22Rv1 (cell line): ENCODE data around the gene SOX10.

Experiments used
- H3K27ac ChIP-seq: fragments of 450-650 bp; 2 replicates; pipeline ENCODE4 v1.5.1; 2017
- ZFX ChIP-seq: fragments of 450-650 bp; IDR thresholded peaks from 2 replicates; pipeline ENCODE4 v1.6.1; 2017; ENCODE audit warnings: antibody characterized with exemption, borderline replicate concordance
- TF ChIP-seq, protein P1 (sequence below): fragments of 450-650 bp; IDR thresholded peaks from 2 replicates; pipeline ENCODE4 v1.5.1; 2017; ENCODE audit warnings: mild to moderate bottlenecking

The SOX10 gene

GRCh38 chr22:37990862-37991261 is 6.5 kb upstream of the SOX10 start:
- no peak overlapping the region for H3K27ac ChIP-seq
- TF ChIP-seq ZFX: no peak
- TF ChIP-seq, protein P1, sequence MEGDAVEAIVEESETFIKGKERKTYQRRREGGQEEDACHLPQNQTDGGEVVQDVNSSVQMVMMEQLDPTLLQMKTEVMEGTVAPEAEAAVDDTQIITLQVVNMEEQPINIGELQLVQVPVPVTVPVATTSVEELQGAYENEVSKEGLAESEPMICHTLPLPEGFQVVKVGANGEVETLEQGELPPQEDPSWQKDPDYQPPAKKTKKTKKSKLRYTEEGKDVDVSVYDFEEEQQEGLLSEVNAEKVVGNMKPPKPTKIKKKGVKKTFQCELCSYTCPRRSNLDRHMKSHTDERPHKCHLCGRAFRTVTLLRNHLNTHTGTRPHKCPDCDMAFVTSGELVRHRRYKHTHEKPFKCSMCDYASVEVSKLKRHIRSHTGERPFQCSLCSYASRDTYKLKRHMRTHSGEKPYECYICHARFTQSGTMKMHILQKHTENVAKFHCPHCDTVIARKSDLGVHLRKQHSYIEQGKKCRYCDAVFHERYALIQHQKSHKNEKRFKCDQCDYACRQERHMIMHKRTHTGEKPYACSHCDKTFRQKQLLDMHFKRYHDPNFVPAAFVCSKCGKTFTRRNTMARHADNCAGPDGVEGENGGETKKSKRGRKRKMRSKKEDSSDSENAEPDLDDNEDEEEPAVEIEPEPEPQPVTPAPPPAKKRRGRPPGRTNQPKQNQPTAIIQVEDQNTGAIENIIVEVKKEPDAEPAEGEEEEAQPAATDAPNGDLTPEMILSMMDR: no peak

GRCh38 chr22:37990301-37990700 is 5.9 kb upstream of the SOX10 start:
- TF ChIP-seq, protein P1: no peak
- no peak for TF ChIP-seq ZFX
- no peak overlapping the region for H3K27ac ChIP-seq

DNA sequence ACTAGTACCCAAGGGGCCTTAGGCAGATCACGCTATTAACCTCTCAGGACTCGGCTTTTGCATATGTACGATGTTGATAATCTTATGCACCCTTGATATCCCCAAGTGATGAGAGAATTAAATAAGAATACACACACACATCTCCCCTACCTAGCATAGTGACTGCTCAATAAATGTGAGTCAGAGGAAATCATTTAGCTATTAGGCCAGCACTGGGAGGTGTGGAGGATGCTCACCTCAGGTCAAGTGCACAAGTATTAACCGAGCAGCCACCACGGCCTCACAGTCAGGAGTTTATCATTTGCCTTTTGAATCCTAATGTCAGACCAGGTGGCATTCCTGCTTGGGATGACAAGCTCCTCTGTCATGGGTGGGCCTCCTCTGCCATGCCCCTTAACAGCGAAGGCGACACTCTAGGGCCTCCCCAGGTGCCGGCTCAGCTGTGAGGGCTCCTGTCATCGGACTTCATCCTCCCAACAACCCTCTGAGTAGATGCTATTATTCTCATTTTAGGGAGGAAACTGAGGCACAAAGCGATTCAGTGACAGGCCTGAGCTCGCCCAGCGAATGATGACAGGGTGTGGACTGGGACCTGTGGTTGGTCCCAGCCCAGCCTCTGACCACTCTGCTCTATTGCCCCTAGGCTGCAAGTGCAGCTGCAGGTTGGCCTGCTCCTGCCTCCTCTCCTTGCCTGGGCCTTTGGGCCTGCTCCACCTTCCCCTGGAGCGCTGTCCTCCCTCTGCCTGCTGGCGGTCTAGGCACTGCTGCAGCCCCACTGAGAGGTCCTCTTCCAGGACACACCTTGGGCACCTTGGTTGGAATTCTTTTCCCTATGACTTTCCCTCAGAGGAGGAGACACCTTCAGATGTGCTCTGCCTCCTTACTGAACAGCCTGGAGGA is 5.0 kb upstream of the SOX10 start:
- TF ChIP-seq, protein P1: no peak
- TF ChIP-seq ZFX: no peak
- H3K27ac ChIP-seq: no peak overlapping the region

GRCh38 chr22:37986371-37986770 is 2.0 kb upstream of the SOX10 start:
- TF ChIP-seq, protein P1: no peak
- TF ChIP-seq ZFX: no peak
- no peak overlapping the region for H3K27ac ChIP-seq

DNA sequence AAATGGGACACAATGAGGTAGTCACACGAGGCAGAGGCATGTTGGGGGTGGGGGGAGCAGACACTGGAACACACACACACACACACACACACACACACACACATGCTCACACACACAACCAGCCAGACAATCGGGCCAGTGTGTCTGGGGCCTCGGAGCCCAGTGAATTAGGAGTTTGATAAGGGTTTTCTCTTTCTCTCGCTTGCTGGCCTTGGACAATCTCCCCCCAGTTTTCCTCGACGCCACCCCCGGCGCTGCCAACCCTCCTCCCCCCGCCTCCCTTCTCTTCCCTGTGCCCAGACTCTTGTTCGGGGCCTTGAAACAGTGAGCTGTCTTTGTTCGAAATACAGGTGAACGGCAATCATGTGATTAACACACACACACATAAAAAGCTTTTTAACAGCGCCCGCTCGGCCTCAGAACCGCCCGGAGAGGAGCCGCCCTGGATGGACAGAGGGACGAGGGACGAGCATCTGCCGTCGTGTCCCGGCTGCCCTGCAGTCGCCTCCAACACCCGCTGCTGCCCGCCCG is 1.5 kb upstream of the SOX10 start:
- no peak overlapping the region for H3K27ac ChIP-seq
- TF ChIP-seq, protein P1: no peak
- TF ChIP-seq ZFX: no peak

GRCh38 chr22:37985050-37985585 is 763 bp upstream of the SOX10 start:
- TF ChIP-seq, protein P1: no peak
- H3K27ac ChIP-seq: no peak overlapping the region
